HG03571 (cell line): Measurements from ENCODE around the gene PDE12.
A peak's percentile ranks its signal among the peaks of the same experiment; 100 is the strongest.

ENCODE experiments used
- ATAC-seq: cut with Tn5 transposase; IDR thresholded peaks from one replicate; pipeline ENCODE4 v1.9.1; 2021; ENCODE audit not compliant: unreplicated experiment

PDE12 gene

DNA sequence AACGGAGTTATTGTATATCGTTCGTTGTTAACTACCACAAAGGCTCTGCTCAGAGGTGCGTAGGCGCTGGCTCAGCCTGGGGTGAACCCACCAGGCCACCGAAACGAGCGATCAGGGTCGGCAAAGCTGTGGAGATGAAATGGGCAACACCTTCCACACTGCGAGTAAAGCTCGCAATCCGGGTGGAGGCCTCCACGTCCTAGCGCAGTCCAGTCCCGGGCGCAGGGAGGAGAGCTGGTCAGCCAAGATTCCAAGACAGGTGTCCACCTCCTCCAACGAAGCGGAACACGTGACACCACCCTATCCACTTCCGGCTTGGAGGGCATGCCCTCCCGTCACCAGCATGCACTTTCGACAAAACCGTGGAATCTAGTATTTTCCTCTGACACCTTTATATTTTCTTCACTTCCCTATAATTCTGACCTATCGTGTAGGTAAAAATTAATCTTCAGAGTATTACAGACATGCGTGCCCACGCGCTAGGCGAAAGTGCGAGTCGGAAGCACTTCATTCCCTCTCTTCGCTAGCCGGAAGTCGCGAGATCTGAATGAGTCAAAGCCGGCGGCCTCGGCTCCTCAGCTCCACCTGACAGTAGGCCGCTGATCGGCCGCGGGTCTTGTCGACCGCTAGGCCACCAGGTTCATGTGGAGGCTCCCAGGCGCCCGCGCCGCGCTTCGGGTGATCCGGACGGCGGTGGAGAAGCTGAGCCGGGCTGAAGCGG is at the start of gene PDE12:
TSS of gene PDE12 (plus strand) at position 537 of the 721 bp plus-strand sequence. CDS start at position 643, 106 bp downstream.
- peak; percentile 89 for ATAC-seq

DNA sequence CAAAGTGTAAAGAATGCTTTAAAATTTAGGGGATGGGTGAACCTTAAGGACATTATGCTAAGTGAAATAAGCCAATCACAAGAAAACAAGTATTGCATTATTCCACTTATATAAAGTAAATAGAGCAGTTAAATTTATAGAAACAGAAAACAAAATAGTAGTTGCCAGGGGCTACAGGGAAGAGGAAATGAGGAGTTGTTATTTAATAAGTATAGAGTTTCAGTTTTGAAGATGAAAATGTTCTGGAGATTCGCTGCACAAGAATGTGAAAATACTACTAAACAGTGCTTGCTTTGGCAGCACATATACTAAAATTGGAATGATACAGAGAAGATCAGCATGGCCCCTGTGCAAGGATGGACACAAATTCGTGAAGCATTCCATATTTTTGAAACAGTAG is 43.9 kb upstream of the PDE12 start:
- no peak for ATAC-seq

DNA sequence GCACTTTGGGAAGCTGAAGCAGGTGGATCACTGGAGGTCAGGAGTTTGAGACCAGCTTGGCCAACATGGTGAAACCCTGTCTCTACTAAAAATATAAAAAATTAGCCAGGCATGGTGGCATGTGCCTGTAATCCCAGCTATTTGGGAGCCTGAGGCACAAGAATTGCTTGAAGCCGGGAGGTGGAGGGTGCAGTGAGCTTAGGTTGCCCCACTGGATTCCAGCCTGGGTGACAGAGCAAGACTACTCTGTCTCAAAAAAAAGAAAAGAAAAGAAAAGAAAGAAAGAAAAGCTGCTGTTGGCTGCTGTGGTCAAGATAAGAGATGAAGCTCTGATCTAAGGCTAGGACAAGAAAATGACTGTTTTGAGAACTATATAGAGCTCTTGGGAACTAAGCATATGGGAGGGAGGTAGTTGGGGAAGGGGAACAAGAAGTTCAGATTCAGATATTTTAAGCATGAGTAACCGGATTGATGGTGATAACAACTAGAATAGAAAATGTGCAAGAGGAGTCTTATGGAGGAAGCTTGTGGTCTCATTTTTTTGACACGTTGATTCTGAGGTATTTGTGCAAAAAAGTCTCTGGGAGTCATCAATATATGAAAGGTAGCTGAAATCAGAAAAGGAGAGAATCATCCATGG is 37.7 kb upstream of the PDE12 start:
- no peak for ATAC-seq

- no peak for ATAC-seq
Observed at GRCh38 chr3:57530071-57530608, 25.9 kb upstream of the PDE12 start.

GRCh38 chr3:57538465-57538864 is 17.6 kb upstream of the PDE12 start:
- ATAC-seq: no peak

- ATAC-seq: no peak
Observed at GRCh38 chr3:57544181-57545125, 11.6 kb upstream of the PDE12 start, which contains the start of gene DNAH12. Gene DNAH12 (minus strand): TSS chr3:57544344. CDS start chr3:57542870, 1,474 bp downstream.

DNA sequence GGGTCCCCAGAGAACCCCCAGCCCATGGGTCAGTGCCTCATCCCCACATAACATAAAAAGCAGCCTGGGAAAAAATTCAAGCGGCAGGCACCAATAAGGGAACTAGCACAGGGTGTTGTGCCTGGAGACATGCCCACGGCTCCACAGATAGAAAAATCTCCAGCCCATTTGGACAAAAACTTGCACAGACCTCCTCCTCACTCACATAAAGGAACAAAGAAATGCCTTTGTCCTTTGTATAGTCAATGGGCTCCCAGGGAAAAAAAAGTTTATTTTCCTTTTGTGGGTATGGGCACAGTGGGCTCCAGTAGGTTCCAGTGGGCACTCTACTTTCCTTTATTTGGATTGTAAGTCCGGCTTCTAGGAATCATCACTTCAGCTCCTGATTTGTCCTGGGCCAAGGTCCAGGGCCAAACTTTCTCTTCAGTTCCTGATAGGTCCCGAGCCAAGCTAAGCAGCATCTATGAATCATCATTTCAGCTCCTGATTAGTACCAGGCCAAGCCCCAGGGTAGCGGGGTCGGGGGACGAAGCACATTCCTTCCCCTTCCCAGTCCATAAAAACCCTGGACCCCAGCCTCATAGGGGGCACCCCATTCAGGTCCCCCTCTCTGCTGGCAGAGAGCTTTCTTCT is 10.3 kb upstream of the PDE12 start:
- ATAC-seq: no peak

DNA sequence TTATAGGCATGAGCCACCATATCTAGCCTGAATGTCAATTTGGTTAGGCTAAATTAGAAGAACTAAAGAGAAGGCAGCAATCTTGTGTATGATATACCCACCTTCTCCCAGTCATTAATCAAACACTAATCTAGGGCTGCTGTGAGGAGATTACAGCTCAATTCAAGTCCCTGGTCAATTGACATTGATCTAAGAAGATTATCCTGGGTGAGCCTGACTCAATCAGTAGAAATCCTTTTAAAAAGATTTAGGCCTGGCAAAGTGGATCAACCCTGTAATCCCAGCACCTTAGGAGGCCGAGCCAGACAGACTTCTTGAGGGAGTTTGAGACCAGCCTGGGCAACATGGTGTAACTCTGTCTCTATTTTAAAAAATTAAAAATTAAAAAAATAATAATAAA is 9.5 kb upstream of the PDE12 start:
- no peak for ATAC-seq

GRCh38 chr3:57555306-57555705 is 768 bp upstream of the PDE12 start:
- ATAC-seq: no peak

DNA sequence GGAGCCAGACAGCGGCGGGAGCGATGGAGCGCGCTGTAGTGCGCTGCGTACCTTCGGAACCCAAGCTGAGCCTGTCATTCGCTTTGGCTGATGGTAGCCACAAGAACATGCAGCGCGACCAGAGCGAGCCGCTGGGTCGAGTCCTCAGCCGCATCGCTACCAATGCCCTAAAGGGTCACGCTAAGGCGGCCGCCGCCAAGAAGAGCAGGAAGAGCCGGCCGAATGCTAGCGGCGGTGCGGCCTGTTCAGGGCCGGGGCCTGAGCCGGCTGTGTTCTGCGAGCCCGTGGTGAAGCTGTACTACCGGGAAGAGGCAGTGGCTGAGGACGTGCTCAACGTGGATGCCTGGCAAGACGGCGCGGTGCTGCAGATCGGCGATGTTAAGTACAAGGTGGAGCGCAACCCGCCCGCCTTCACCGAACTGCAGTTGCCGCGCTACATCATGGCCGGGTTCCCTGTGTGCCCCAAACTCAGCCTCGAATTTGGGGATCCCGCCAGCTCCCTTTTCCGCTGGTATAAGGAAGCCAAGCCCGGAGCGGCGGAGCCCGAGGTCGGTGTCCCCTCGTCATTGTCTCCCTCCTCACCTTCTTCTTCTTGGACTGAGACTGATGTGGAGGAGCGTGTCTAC is 498 bp downstream of the PDE12 start:
- peak; percentile 29 for ATAC-seq

GRCh38 chr3:57557085-57557537 is 1.0 kb downstream of the PDE12 start:
- ATAC-seq: no peak

GRCh38 chr3:57559526-57559925 is 3.5 kb downstream of the PDE12 start:
- no peak for ATAC-seq

GRCh38 chr3:57569859-57570450 is 13.9 kb downstream of the PDE12 start:
- ATAC-seq: no peak

DNA sequence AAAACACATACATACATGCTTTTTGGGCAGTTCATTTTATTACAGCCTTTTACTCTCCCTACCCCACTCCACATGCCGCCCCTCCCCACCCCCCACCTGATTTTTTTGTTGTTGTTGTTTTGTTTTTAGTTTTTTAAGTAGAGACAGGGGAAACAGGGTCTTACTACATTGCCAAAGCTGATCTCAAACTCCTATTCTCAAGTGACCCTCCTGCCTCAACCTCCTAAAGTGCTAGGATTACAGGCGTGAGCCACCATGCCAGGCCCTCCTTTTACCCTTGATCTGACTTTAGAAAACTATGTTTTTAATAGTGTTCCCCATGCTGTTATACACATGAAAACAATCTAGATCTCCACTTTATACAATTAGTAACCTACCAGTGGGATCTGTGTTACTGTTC is 14.8 kb downstream of the PDE12 start:
- ATAC-seq: no peak

- ATAC-seq: no peak
Observed at GRCh38 chr3:57572096-57572495, 16.0 kb downstream of the PDE12 start.

DNA sequence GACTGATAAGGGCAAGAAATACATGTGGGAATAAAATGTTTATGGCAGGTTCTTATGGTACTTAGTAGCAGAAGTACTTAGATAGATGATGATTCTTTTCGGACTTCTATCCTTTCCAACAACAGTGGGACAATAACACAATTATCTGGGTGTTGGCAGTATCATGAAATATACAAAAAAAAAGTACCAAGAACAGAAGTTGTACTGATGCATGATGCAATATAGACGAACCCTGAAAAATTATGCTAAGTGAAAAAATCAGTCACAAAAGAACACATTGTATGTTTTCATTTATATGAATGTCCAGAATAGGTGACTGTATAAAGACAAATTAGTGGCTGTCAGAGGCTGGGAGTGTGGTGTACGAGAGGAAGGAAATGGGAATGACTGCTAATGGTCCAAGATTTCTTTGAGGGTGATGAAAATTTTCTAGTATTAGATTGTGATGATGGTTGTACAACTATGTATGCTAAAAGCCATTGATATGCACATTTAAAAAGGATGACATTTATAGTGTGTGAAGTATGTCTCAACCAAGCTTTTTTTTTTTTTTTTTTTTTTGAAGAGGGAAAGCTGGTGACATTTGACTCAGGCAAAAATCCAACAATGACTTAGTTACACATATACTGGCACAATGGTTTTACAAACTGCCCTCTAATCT is 20.0 kb downstream of the PDE12 start:
- ATAC-seq: no peak

GRCh38 chr3:57577801-57578200 is 21.7 kb downstream of the PDE12 start:
- no peak for ATAC-seq

DNA sequence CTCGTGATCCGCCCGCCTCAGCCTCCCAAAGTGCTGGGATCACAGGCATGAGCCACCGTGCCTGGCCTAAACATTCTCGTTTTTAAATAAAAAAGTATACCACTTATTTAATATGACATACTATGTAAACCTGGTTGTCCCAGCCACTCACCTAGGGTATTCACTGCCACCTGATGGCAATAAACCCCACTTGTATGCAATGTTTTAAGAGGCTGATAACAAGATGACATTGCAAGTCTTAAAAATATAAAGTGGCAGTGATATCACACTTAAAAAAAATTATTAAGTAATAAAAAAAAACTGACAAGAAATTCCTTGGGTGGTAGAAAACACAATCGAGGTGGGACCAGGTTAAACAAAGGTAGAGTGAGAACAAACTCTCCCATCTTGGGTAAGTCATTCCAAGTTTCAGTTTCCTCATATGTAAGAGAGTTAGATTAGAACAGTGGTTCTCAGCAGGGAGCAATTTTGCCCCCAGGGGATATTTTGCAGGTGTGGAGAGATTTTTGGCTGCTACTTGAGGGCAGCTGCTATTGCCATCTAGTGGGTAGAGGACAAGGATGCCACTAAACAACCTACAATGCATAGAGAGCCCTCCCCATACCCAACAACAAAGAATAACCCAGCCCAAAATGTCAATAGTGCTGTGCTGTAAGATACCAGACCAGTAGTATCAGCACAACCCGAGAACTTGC is 26.5 kb downstream of the PDE12 start:
- no peak for ATAC-seq

DNA sequence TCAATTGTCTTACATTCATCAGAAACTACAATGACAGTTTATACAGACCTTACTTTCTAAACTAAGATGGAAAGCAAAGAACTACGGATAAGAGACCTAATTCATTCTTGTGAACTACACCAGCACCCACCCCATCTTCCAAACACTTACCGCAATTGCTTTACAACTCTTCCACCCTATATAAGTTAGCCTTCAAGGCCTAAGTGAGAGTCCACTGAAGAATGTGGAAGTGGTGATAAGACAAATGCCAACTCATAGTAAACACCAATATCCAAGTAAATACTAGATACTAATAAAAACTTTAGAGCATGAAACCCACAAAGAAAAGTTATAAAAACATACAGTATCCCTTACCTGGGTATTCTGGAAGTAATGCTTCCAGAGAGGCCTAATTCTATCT is 27.5 kb downstream of the PDE12 start:
- ATAC-seq: no peak
